AG04449 (cell line): Measurements from ENCODE around the gene CNNM2.

Experiments used
- CTCF ChIA-PET: fragments of 350-600 bp; formaldehyde crosslinking; extraction: SDS; loops from one replicate; lab custom pipeline; 2021; ENCODE audit warnings: antibody characterized with exemption; lab: Yijun Ruan, JAX
- POLR2A ChIA-PET: fragments of 400-600, 350-600 bp; formaldehyde crosslinking; extraction: SDS; loops from one replicate; lab custom pipeline; 2020; ENCODE audit warnings: antibody characterized with exemption, inconsistent platforms; lab: Yijun Ruan, JAX
- DNase-seq: peaks from one replicate; pipeline ENCODE4 v3.0.0-alpha.2; 2010; ENCODE audit warnings: low read depth, low spot score
- H3K4me3 ChIP-seq: 2 replicates; pipeline ENCODE4 v1.5.1; 2011; ENCODE audit warnings: low read depth, mild to moderate bottlenecking, control low read depth, low read length
- CTCF ChIP-seq: IDR thresholded peaks from one replicate; pipeline ENCODE4 v1.5.1; 2011; ENCODE audit warnings: mild to moderate bottlenecking, moderate library complexity, low read length, control low read depth, inconsistent platforms; ENCODE audit not compliant: insufficient read depth; ENCODE audit errors: missing control alignments

Gene CNNM2

GRCh38 chr10:103106539-103106938 is 188.4 kb downstream of the CNNM2 start:
- no peak for DNase-seq
- CTCF ChIA-PET, result interaction anchor here (0.5 to 7.0 kb wide), 7 partner anchors 10 to 227 kb away, joined by 3 to 62 read pairs (median 4); no protein-coding TSS in a partner anchor
- POLR2A ChIA-PET, result no interaction called here
- TF ChIP-seq CTCF, result no peak
- H3K4me3 ChIP-seq, result no peak overlapping the region

- no peak overlapping the region for H3K4me3 ChIP-seq
- DNase-seq, result no peak
- CTCF ChIA-PET, result interaction anchor here (0.7 to 4.0 kb wide), 9 partner anchors 15 to 208 kb away, joined by 3 to 22 read pairs (median 4); partner anchors contain the start of gene CNNM2
- POLR2A ChIA-PET, result no interaction called here
- no peak for TF ChIP-seq CTCF
Observed at GRCh38 chr10:103109821-103110220, 191.7 kb downstream of the CNNM2 start.

- H3K4me3 ChIP-seq, result no peak overlapping the region
- TF ChIP-seq CTCF, result no peak
- ChIA-PET POLR2A (no interaction called here), CTCF (interaction anchor here (0.7 to 4.0 kb wide), 12 partner anchors 9 to 223 kb away, joined by 3 to 22 read pairs (median 5); partner anchors contain the start of gene CNNM2)
- no peak for DNase-seq
Observed at GRCh38 chr10:103110407-103110806, 192.3 kb downstream of the CNNM2 start.

GRCh38 chr10:103111031-103111917 is 193.2 kb downstream of the CNNM2 start:
- no peak for TF ChIP-seq CTCF
- no peak overlapping the region for H3K4me3 ChIP-seq
- ChIA-PET CTCF (interaction anchor here (0.8 to 4.0 kb wide), 11 partner anchors 10 to 222 kb away, joined by 3 to 22 read pairs (median 6); no protein-coding TSS in a partner anchor), POLR2A (no interaction called here)
- no peak for DNase-seq

GRCh38 chr10:103111918-103112877 is 194.1 kb downstream of the CNNM2 start:
- no peak for DNase-seq
- CTCF ChIA-PET, result interaction anchor here (1.9 to 4.0 kb wide), 3 partner anchors 43 to 132 kb away, joined by 4 to 22 read pairs (median 8); no protein-coding TSS in a partner anchor
- TF ChIP-seq CTCF, result no peak
- POLR2A ChIA-PET, result no interaction called here
- no peak overlapping the region for H3K4me3 ChIP-seq
